Lower lobe of right lung (tissue), 2 donors: Measurements from ENCODE around the gene RPS6KA2. TPM values are rescaled to one million over a fixed set of nuclear protein-coding genes. Genes with fewer than 3 reads are reported as not detected.
"Not testable (repeated sequence)": the region's sequence is repeated elsewhere in the genome, so short reads cannot be mapped to it uniquely, and the experiment has no call there.

Experiments
- ATAC-seq, 2 donors: fragments of 200-7000 bp; cut with Tn5 transposase; one replicate each; pipeline ENCODE4 v1.9.1; 2020 to 2022; ENCODE audit warnings: mild to moderate bottlenecking in 2 of 2, moderate library complexity in 2 of 2
- DNase-seq: peaks from one replicate; pipeline ENCODE4 v3.0.0-alpha.2; 2020
- H3K27ac ChIP-seq: fragments of 200-600 bp; one replicate; pipeline ENCODE4 v1.8.0; 2022
- H3K27me3 ChIP-seq: fragments of 200-600 bp; one replicate; pipeline ENCODE4 v1.8.0; 2022; ENCODE audit warnings: low read depth
- H3K36me3 ChIP-seq: fragments of 200-600 bp; one replicate; pipeline ENCODE4 v1.8.0; 2022; ENCODE audit warnings: mild to moderate bottlenecking
- H3K4me1 ChIP-seq: fragments of 200-600 bp; one replicate; pipeline ENCODE4 v1.8.0; 2022
- H3K4me3 ChIP-seq: fragments of 200-600 bp; one replicate; pipeline ENCODE4 v1.8.0; 2022; ENCODE audit warnings: mild to moderate bottlenecking
- H3K9me3 ChIP-seq: fragments of 200-600 bp; one replicate; pipeline ENCODE4 v1.8.0; 2022
- intact Hi-C: fragments of 100-400 bp; cut with DNase I; formaldehyde crosslinking; loops from one replicate; pipeline ENCODE4 v1.11.0; 2022
- total RNA-seq: library from RNA; stranded (reverse); fragmentation: NEBNext Ultra II Directional; extraction: Animal tissue kit (Norgen Biotek cat#: 25700); gene quantifications from one replicate; pipeline ENCODE4 v1.2.1, GENCODE V29; 2021
- TF ChIP-seq, protein P1 (sequence below): fragments of 200-600 bp; IDR thresholded peaks from one replicate; pipeline ENCODE4 v1.8.0; 2022; ENCODE audit warnings: antibody characterized with exemption, mild to moderate bottlenecking
- donor health status: DM: no; HTN: yes; CAD: no; lungs with severe emphysema.

The RPS6KA2 gene
- total RNA-seq, 1 donor from 2014 or later = 102 TPM

DNA sequence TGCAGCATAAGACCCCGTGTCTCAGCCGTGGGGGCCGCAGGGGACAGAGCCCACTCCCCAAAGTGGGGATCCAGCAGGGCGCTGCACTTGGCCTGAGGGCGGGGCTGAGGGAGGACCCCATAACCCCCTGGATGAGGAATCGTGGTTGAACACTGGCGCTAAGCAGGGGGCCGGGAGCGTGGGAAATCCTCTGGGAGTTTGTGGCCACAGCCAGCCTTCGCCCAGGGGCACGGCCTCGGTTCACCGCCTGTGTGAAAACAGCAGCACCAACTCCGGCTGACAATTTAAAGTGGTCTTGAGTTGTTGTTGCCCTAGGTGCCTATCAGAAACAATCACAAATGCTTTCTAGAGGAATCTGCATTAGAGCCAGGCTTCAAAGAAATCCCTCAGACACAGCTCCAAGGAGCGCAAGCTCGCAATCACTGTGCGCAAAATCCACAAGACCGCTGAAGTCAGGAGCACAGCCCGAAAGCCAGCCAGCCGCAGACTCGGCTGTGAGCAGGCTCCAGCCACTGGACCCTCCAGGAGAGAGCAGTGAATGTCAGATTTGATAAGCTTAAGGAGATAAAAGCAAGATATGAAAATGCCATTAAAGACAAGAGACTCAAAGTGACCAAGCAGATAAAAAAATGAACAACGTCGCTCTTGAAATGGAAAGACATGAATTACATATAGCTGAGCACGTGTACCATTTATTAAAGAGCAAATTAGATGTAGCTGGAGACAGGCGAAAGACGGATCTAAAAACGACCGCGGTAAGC, 10.9 kb upstream of the RPS6KA2 start:
- no peak for DNase-seq
- no peaks in the 10 kb centered on the region for H3K9me3 ChIP-seq
- no peak for ATAC-seq
- intact Hi-C loops = no loop called here
- no peaks in the 10 kb centered on the region for H3K36me3 ChIP-seq
- H3K4me3 ChIP-seq = no peak overlapping the region
- H3K4me1 ChIP-seq = peaks cover 40% of the 10 kb centered on the region
- no peaks in the 10 kb centered on the region for H3K27me3 ChIP-seq
- TF ChIP-seq, protein P1, sequence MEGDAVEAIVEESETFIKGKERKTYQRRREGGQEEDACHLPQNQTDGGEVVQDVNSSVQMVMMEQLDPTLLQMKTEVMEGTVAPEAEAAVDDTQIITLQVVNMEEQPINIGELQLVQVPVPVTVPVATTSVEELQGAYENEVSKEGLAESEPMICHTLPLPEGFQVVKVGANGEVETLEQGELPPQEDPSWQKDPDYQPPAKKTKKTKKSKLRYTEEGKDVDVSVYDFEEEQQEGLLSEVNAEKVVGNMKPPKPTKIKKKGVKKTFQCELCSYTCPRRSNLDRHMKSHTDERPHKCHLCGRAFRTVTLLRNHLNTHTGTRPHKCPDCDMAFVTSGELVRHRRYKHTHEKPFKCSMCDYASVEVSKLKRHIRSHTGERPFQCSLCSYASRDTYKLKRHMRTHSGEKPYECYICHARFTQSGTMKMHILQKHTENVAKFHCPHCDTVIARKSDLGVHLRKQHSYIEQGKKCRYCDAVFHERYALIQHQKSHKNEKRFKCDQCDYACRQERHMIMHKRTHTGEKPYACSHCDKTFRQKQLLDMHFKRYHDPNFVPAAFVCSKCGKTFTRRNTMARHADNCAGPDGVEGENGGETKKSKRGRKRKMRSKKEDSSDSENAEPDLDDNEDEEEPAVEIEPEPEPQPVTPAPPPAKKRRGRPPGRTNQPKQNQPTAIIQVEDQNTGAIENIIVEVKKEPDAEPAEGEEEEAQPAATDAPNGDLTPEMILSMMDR = no peak
- peak overlapping the region; percentile 71 for H3K27ac ChIP-seq

DNA sequence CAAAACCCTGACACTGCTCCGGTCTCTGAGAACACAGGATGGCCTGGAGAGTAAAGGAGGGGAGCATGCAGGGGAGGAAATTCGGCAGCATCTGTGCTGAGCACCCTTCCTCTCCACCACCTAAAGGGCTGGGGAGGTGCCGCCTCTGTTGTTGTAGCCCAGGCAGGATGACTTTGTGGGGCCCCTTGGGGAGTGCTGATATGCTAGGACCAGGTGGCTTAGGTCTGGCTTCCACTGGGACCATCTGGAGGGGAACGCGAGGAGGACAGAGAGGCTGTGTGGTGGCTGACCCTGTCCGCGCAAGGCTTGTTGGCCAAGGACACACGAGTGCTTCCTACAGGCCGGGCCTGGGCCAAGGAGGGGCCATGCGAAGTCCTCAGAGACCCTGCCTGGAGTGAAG, 9.9 kb upstream of the RPS6KA2 start:
- DNase-seq (no peak), ATAC-seq (no peak)
- H3K4me1 ChIP-seq = peaks cover 40% of the 10 kb centered on the region
- no peaks in the 10 kb centered on the region for H3K9me3 ChIP-seq
- intact Hi-C loops = no loop called here
- H3K27me3 ChIP-seq = no peaks in the 10 kb centered on the region
- no peak overlapping the region for H3K4me3 ChIP-seq
- H3K27ac ChIP-seq = peak overlapping the region; percentile 71
- H3K36me3 ChIP-seq = no peaks in the 10 kb centered on the region
- TF ChIP-seq, protein P1 = no peak

DNA sequence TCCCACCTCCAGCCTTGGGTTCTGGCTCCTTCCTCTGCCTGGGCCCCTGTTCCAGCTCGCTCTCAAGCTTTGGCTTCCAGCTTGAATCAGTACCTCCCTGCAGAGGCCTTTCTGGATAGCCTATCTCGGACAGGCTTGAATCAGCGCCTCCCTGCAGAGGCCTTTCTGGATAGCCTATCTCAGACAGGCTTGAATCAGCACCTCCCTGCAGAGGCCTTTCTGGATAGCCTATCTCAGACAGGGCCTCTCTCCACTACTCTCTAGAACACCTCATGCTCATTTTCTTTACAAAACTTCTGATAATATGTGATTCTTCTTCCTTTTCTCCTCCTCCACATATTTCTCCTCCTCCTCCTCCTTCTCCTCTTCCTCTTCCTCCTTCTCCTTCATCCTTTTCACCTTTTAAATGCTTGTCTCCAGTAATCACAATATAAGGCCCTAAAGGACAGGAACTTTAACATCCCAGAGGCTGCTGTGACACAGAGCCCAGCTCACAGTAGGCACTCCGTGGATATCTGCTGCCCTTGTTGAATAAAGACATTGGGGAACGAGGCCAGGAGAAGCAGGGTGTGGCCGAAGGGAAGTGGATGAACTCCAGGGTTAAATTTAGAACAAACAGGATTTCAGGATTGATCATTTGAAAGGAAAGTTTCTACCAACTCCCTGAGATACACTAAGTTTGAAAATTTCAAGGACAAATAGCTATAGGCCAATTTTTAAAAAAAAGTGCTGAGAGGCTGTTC, 9.3 kb upstream of the RPS6KA2 start:
- ATAC-seq = no peak
- DNase-seq = no peak
- H3K36me3 ChIP-seq = no peaks in the 10 kb centered on the region
- H3K9me3 ChIP-seq = no peaks in the 10 kb centered on the region
- intact Hi-C loops = no loop called here
- peak overlapping the region; percentile 71 for H3K27ac ChIP-seq
- H3K4me1 ChIP-seq = peaks cover 40% of the 10 kb centered on the region
- TF ChIP-seq, protein P1 = no peak
- no peak overlapping the region for H3K4me3 ChIP-seq
- no peaks in the 10 kb centered on the region for H3K27me3 ChIP-seq

DNA sequence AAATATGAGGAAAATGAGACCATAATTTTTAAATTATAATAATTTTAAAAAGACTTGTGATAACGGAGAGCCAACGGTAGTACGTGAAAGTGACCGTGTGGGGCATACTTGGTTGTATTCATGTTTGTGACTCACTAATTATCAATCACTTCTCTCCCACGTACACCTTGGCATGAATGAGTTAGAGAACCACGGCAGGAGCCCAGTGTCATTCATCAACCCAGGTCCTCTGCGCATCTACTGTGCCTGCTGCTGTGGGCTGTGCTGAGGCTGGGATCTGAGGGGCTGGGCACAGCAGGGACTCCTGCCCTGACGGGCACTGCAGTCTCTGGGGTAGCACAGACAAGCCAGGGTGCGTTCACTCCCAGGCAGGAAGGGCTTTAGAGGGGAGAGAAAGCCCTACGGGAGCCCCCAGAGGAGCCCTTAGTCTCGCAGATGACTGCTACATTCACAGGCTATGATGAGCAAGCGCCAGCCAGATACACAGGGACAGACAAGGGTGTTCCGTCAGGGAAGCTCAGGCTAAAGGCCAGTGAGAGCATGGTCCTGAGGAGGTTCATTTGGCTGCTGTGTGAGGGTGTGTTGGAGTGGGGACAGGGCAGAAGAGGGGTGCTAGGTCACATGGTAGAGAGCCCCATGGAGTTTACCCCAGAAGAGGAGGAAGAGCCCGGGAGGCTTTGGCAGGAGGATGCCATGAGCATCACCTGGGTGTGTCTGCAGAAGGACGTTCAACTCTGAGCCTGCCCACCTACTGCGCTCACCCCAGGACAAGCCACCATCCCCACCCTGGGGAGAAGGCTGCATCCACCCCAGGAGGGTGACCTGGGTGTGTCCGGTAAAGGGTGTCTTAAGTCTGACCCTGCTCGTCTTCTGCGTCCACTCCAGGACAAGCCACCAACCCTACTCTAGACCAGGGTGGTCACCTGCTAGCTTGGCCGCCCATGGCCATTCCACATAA, 8.2 kb upstream of the RPS6KA2 start:
- H3K36me3 ChIP-seq = no peaks in the 10 kb centered on the region
- intact Hi-C loops = no loop called here
- H3K27ac ChIP-seq = peak overlapping the region; percentile 71
- H3K27me3 ChIP-seq = no peaks in the 10 kb centered on the region
- no peak for ATAC-seq
- no peak for DNase-seq
- no peak overlapping the region for H3K4me3 ChIP-seq
- TF ChIP-seq, protein P1 = no peak
- H3K4me1 ChIP-seq = peaks cover 40% of the 10 kb centered on the region
- H3K9me3 ChIP-seq = no peaks in the 10 kb centered on the region

DNA sequence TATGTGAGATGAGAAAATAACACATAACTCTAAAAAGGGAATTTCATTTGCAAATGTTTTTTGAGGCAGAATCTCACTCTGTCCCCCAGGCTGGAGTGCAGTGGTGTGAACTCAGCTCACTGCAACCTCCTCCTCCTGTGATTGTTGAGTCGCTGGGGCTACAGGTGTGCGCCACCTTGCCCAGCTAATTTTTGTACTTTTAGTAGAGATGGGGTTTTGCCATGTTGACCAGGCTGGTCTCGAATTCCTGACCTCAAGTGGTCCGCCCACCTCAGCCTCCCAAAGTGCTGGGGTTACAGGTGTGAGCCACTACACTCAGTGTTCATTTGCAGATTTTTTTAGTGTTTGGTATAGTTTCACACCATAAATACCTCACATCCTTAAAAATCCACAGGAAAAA, 7.5 kb upstream of the RPS6KA2 start:
- H3K9me3 ChIP-seq, ATAC-seq, H3K27me3 ChIP-seq, H3K4me3 ChIP-seq, DNase-seq, H3K36me3 ChIP-seq, intact Hi-C loops: not testable (repeated sequence)
- Histone ChIP-seq H3K27ac (peak overlapping the region; percentile 56), H3K4me1 (peaks cover 34% of the 10 kb centered on the region)
